Spleen (tissue), 11 donors: ENCODE measurements around the gene KCNJ5. TPM values are rescaled to one million over a fixed set of nuclear protein-coding genes. Genes with fewer than 3 reads are reported as not detected.

Experiments used
- DNase-seq: peaks from one replicate; pipeline ENCODE4 v3.0.0-alpha.2; 2020
- H3K27ac ChIP-seq, 8 donors: fragments of 200-600 bp; sonication (generic) in 7 of 8; 1 replicate in 4 of 8; 2 replicates in 4 of 8; pipeline versions ENCODE4 v1.5.0 to v1.8.0; 2016 to 2021; ENCODE audit warnings: inconsistent platforms in 4 of 8, mild to moderate bottlenecking in 4 of 8, moderate library complexity in 1 of 8
- H3K27me3 ChIP-seq, 7 donors: fragments of 200-600 bp; sonication (generic) in 6 of 7; replicated peaks in 1 of 7; 1 replicate in 4 of 7; 2 replicates in 3 of 7; pipeline versions ENCODE4 v1.5.0 to v1.8.0; 2016 to 2021; ENCODE audit warnings: inconsistent platforms in 3 of 7, mild to moderate bottlenecking in 1 of 7
- H3K36me3 ChIP-seq, 6 donors: fragments of 200-600 bp; sonication (generic) in 5 of 6; 1 replicate in 4 of 6; 2 replicates in 2 of 6; pipeline versions ENCODE4 v1.5.0 to v1.8.0; 2016 to 2021; ENCODE audit warnings: inconsistent platforms in 2 of 6
- H3K4me1 ChIP-seq, 6 donors: fragments of 200-600 bp; sonication (generic) in 5 of 6; 1 replicate in 3 of 6; 2 replicates in 3 of 6; pipeline versions ENCODE4 v1.5.0 to v1.8.0; 2016 to 2021; ENCODE audit warnings: inconsistent platforms in 3 of 6
- H3K4me3 ChIP-seq, 8 donors: fragments of 200-600 bp; sonication (generic) in 7 of 8; 1 replicate in 4 of 8; 2 replicates in 4 of 8; pipeline versions ENCODE4 v1.5.0 to v1.8.0; 2016 to 2021; ENCODE audit warnings: inconsistent platforms in 4 of 8, mild to moderate bottlenecking in 4 of 8, moderate library complexity in 2 of 8
- H3K9me3 ChIP-seq, 8 donors: fragments of 200-600 bp; sonication (generic) in 7 of 8; 1 replicate in 4 of 8; 2 replicates in 4 of 8; pipeline versions ENCODE4 v1.5.0 to v1.8.0; 2016 to 2021; ENCODE audit warnings: inconsistent platforms in 4 of 8
- POLR2A ChIP-seq, 3 donors: fragments of 450-650 bp; IDR thresholded peaks; one replicate each; pipeline ENCODE4 v1.5.1; 2017; ENCODE audit warnings: antibody characterized with exemption in 3 of 3, mild to moderate bottlenecking in 1 of 3
- POLR2AphosphoS5 ChIP-seq, 3 donors: sonication (generic); formaldehyde crosslinking; IDR thresholded peaks; one replicate each; pipeline ENCODE4 v1.5.1; 2017; ENCODE audit warnings: antibody characterized with exemption in 3 of 3
- WGBS, 5 donors: extraction: QIAGEN DNeasy Blood & Tissue Kit in 3 of 5; methylation state at CpG; one replicate each; pipeline versions ENCODE4 v1.1.5 to v1.1.7; 2013 to 2018; 5-methylcytosine and 5-hydroxymethylcytosine counted together
- intact Hi-C: fragments of 100-400 bp; cut with DNase I; formaldehyde crosslinking; loops from one replicate; pipeline ENCODE4 v1.15.0; 2023; ENCODE audit warnings: low total_unique reads
- polyA plus RNA-seq, 3 donors: library from polyadenylated mRNA; stranded (reverse); fragments of 200-250 nt; gene quantifications; one replicate each; pipeline ENCODE4 v1.2.1, GENCODE V29; 2013
- total RNA-seq, 7 donors: library from RNA; depleted of rRNA in 3 of 7; stranded (reverse); fragments of >200 nt in 3 of 7; fragmentation: NEBNext Ultra II Directional in 4 of 7; extraction: Animal tissue kit (Norgen Biotek cat#: 25700) in 4 of 7; gene quantifications; one replicate each; pipeline versions ENCODE4 v1.1.0 to v1.2.1, GENCODE V29; 2016 to 2021
- TF ChIP-seq, protein P1 (sequence below), 11 experiments: fragments of 200-600 bp in 7 of 11; fragments of 450-650 bp in 4 of 11; sonication (generic) in 4 of 11; IDR thresholded peaks in 8 of 11; conservative IDR thresholded peaks in 3 of 11; 1 replicate in 7 of 11; 2 replicates in 4 of 11; pipeline versions ENCODE4 v1.4.0 to v1.8.0; 2016 to 2021; ENCODE audit warnings: antibody characterized with exemption in 11 of 11, inconsistent platforms in 4 of 11, mild to moderate bottlenecking in 1 of 11
- donor health status: healthy with polysubstance abuse.
- donor health status: DM: no; HTN: no; CAD: no; lungs with moderate emphysema.
- donor health status: DM: no; HTN: no; CAD: no.
- donor health status: Bipolar disorder and iron deficiency.
- donor health status: healthy.
- donor health status: DM: no; HTN: no; CAD: no.
- donor health status: DM: yes; HTN: yes; CAD: no.

KCNJ5 gene
- total and polyA plus RNA-seq, 10 donors: 0.42 to 45.4 (median 12.0) TPM

DNA sequence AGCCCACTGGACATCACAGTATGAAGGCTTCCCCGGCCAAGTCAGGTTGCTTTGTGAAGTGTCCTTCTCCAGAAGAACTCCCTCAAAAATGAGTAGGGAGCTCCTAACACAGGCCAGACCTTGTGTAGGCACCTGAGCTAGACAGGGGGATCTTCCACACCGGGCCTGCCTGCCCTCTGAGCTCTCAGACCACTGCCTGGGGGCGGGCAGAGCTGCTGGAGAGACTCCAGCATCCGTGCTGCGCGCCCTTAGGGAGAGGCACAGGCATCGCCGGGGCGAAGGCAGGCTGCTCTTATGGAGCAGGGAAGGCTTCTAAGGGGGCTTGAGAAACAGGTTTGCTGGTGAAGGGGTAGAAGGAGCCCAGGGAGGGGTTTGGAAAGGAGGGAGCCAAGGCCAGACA, 4.4 kb downstream of the KCNJ5 start:
- peak in 1 of 3 donors; percentile 25 for TF ChIP-seq POLR2AphosphoS5 (IDR thresholded peaks at IDR 0.05)
- no peak for TF ChIP-seq POLR2A (IDR thresholded peaks at IDR 0.05)
- TF ChIP-seq, protein P1, sequence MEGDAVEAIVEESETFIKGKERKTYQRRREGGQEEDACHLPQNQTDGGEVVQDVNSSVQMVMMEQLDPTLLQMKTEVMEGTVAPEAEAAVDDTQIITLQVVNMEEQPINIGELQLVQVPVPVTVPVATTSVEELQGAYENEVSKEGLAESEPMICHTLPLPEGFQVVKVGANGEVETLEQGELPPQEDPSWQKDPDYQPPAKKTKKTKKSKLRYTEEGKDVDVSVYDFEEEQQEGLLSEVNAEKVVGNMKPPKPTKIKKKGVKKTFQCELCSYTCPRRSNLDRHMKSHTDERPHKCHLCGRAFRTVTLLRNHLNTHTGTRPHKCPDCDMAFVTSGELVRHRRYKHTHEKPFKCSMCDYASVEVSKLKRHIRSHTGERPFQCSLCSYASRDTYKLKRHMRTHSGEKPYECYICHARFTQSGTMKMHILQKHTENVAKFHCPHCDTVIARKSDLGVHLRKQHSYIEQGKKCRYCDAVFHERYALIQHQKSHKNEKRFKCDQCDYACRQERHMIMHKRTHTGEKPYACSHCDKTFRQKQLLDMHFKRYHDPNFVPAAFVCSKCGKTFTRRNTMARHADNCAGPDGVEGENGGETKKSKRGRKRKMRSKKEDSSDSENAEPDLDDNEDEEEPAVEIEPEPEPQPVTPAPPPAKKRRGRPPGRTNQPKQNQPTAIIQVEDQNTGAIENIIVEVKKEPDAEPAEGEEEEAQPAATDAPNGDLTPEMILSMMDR (IDR thresholded peaks at IDR 0.05 in 8 of 11, conservative IDR thresholded peaks at IDR 0.05 in 3 of 11): no peak
- intact Hi-C loops: no loop called here
- Histone ChIP-seq H3K4me3 (no peak overlapping the region), H3K36me3 (no peaks in the 10 kb centered on the region), H3K27me3 (peaks cover 0 to 52% (median 11%) of the 10 kb centered on the region in 7 donors), H3K27ac (peak overlapping the region in 7 of 8 donors; percentile 30 to 77 (median 62)), H3K9me3 (no peaks in the 10 kb centered on the region), H3K4me1 (peaks cover under 1 to 87% (median 54%) of the 10 kb centered on the region in 6 donors)
- DNase-seq: no peak
- WGBS, 5 donors: 72 to 81% (median 80%) methylated on average over 8 to 9 of the region's 9 CpGs

DNA sequence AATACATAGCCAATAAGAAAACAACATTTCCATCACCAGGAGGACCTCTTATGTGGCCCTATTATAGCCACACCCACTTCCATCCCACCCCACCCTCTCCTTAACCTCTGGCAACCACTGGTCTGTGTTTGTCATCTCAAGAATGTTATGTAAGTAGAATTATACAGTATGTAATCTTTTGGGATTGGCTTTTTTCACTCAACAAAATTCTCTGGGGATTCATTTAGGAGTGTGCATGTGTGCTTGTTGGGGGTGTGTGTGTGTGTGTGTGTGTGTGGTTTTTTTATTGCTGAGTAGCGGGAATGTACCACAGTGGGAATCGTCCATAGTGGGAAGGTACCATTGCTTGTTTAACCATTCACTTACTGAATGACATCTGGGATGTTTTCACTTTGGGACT, 5.2 kb downstream of the KCNJ5 start:
- TF ChIP-seq POLR2AphosphoS5 (IDR thresholded peaks at IDR 0.05) (no peak), POLR2A (IDR thresholded peaks at IDR 0.05) (no peak)
- TF ChIP-seq, protein P1 (IDR thresholded peaks at IDR 0.05 in 8 of 11, conservative IDR thresholded peaks at IDR 0.05 in 3 of 11): no peak
- WGBS, 5 donors: 33 to 60% (median 53%) methylated on average over 2 of the region's 2 CpGs
- Histone ChIP-seq H3K27ac (peak overlapping the region in 5 of 8 donors; percentile 30 to 77 (median 73)), H3K9me3 (no peaks in the 10 kb centered on the region), H3K4me1 (peaks cover 0 to 81% (median 48%) of the 10 kb centered on the region in 6 donors), H3K4me3 (peak overlapping the region in 1 of 8 donors; percentile 9), H3K27me3 (peaks cover 0 to 44% (median 5%) of the 10 kb centered on the region in 7 donors), H3K36me3 (no peaks in the 10 kb centered on the region)
- DNase-seq: no peak
- intact Hi-C loops: no loop called here

DNA sequence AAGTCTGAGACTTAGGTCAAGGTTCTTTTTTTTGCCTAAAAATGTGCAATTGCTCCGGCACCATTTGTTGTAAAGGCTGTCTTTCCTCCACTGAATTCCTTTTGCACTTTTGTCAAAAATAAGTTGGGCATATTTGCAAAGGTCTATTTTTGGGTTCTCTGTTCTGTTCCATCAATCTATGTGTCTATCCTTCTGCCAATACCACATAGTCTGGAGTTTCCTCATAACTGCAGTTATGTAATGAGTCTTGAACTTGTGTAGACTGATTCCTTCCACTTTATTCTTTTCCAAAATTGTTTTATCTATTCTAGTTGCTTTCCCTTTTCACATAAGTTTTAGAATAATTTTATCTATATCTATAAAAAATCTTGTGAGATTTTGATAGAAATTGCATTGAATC, 6.7 kb downstream of the KCNJ5 start:
- peaks cover 0 to 41% (median 0%) of the 10 kb centered on the region in 7 donors for H3K27me3 ChIP-seq
- H3K4me1 ChIP-seq: peaks cover 0 to 75% (median 33%) of the 10 kb centered on the region in 6 donors
- no peak overlapping the region for H3K27ac ChIP-seq
- H3K9me3 ChIP-seq: no peaks in the 10 kb centered on the region
- intact Hi-C loops: no loop called here
- DNase-seq: no peak
- 56 to 83% (median 68%) methylated on average over 1 of the region's 1 CpG for WGBS, 5 donors
- TF ChIP-seq, protein P1 (IDR thresholded peaks at IDR 0.05 in 8 of 11, conservative IDR thresholded peaks at IDR 0.05 in 3 of 11): no peak
- TF ChIP-seq POLR2AphosphoS5 (IDR thresholded peaks at IDR 0.05): no peak
- TF ChIP-seq POLR2A (IDR thresholded peaks at IDR 0.05): no peak
- no peak overlapping the region for H3K4me3 ChIP-seq
- peaks cover 0 to 8% (median 0%) of the 10 kb centered on the region in 6 donors for H3K36me3 ChIP-seq

DNA sequence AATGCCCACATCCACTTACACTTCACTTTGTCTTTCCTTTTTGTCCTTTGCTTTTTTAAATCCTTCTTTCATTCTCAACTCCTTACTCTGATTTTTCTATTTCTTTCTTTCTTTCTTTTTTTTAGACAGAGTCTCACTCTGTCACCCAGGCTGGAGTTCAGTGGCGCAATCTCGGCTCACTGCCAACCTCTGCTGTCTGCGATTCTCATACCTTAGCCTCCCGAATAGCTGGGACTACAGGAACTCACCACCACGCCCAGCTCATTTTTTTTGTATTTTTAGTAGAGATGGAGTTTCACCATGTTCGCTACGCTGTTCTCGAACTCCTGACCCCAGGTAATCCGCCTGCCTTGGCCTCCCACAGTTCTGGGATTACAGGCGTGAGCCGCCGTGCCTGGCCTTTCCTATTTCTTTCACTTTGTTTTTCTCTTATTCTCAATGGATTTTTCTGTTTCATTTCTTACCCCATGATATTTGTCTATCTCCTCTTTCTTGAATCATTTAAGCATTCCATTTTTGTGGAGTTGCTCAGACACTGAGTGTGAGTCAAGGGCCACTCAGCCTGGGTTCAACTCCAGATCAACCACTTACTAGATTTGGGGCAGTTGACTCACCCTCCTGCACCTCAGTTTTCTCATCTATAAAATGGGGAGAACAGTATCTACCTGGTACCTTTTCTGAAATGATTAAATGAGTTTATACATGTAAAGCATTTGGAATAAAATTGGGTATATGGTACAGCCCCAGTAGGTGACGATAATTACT, 7.6 kb downstream of the KCNJ5 start:
- intact Hi-C loops: no loop called here
- H3K36me3 ChIP-seq: peaks cover 0 to 8% (median 0%) of the 10 kb centered on the region in 6 donors
- TF ChIP-seq POLR2AphosphoS5 (IDR thresholded peaks at IDR 0.05): no peak
- TF ChIP-seq, protein P1 (IDR thresholded peaks at IDR 0.05 in 8 of 11, conservative IDR thresholded peaks at IDR 0.05 in 3 of 11): no peak
- no peak for TF ChIP-seq POLR2A (IDR thresholded peaks at IDR 0.05)
- H3K4me3 ChIP-seq: no peak overlapping the region
- DNase-seq: no peak
- H3K27me3 ChIP-seq: peaks cover 0 to 42% (median under 1%) of the 10 kb centered on the region in 7 donors
- H3K4me1 ChIP-seq: peaks cover 6 to 75% (median 33%) of the 10 kb centered on the region in 6 donors
- 86 to 95% (median 90%) methylated on average over 13 of the region's 13 CpGs for WGBS, 5 donors
- no peaks in the 10 kb centered on the region for H3K9me3 ChIP-seq
- H3K27ac ChIP-seq: no peak overlapping the region
